ENCODE measurements around the gene ZNF77.

Gene ZNF77

DNA sequence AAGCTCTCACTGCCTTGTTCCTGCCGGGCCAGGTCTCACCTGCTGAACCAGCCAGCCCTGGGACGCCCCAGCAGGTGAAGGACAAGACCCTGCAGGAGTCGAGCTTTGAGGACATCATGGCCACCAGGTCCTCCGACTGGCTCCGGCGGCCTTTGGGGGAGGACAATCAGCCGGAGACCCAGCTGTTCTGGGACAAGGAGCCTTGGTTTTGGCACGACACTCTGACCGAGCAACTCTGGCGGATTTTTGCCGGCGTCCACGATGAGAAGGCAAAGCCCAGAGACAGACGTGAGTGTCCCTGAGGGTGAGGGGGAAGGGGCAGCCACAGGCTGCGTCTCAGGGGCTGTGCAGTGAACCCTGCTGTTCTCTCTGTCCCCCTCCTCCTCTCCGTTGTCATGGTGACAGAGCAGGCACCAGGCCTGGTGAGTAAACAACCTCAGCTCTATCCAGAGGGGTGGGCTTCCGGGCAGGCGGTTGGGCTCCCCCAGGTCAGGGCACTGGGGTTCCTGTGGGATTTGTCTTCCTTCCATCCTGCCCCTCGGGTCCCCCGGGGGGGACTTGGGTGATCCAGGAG lies 42.3 kb upstream of the ZNF77 start:
- Histone ChIP-seq H3K79me2 (ENCODE audit: control insufficient read depth, low read length) (no peaks in the 10 kb centered on the region), H3K36me3 (ENCODE audit: control insufficient read depth, low read length) (no peaks in the 10 kb centered on the region), H3K4me2 (ENCODE audit: low read length) (no peak overlapping the region), H3K9me3 (ENCODE audit: control insufficient read depth, insufficient read depth, low read length) (no peaks in the 10 kb centered on the region), H3K27me3 (ENCODE audit: control insufficient read depth, low read length) (peaks cover 21% of the 10 kb centered on the region), H3K9me2 (replicated peaks; ENCODE audit: control insufficient read depth, low read length) (no peaks in the 10 kb centered on the region), H3K27ac (ENCODE audit: low read depth, low read length) (no peak overlapping the region), H4K20me1 (ENCODE audit: control insufficient read depth, insufficient read depth, low read depth, low read length) (no peaks in the 10 kb centered on the region), H3K4me3 (ENCODE audit: low read length) (no peak overlapping the region), H3K4me1 (ENCODE audit: control insufficient read depth, low read length) (peaks cover 22% of the 10 kb centered on the region), H3F3A (ENCODE audit: control insufficient read depth, insufficient read depth) (no peaks in the 10 kb centered on the region)
- no peak for TF ChIP-seq EZH2phosphoT487 (IDR thresholded peaks at IDR 0.05; ENCODE audit: borderline replicate concordance, low read length)
- TF ChIP-seq, protein P1, sequence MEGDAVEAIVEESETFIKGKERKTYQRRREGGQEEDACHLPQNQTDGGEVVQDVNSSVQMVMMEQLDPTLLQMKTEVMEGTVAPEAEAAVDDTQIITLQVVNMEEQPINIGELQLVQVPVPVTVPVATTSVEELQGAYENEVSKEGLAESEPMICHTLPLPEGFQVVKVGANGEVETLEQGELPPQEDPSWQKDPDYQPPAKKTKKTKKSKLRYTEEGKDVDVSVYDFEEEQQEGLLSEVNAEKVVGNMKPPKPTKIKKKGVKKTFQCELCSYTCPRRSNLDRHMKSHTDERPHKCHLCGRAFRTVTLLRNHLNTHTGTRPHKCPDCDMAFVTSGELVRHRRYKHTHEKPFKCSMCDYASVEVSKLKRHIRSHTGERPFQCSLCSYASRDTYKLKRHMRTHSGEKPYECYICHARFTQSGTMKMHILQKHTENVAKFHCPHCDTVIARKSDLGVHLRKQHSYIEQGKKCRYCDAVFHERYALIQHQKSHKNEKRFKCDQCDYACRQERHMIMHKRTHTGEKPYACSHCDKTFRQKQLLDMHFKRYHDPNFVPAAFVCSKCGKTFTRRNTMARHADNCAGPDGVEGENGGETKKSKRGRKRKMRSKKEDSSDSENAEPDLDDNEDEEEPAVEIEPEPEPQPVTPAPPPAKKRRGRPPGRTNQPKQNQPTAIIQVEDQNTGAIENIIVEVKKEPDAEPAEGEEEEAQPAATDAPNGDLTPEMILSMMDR (IDR thresholded peaks at IDR 0.05; ENCODE audit: low read depth, low read length, poor library complexity, severe bottlenecking) = no peak

DNA sequence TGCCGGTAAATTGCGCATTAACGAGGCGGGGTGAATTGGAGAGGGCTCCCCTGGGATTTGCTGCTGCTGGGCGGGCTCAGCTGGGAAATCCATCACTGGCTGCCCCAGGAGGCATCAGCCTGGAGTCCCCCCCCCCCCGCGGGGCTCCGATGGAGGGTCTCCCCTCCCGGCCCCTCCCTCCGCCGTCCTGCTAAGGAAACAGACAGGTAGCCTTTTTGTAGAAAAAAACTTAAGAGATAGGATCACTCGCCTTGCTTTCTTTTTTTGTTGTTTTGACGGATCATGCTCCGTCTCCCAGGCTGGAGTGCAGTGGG lies 39.4 kb upstream of the ZNF77 start:
- H3K9me2 ChIP-seq (replicated peaks; ENCODE audit: control insufficient read depth, low read length) = no peaks in the 10 kb centered on the region
- peak overlapping the region; percentile 39 for H3K4me3 ChIP-seq (ENCODE audit: low read length)
- H3K27ac ChIP-seq (ENCODE audit: low read depth, low read length) = no peak overlapping the region
- peak overlapping the region; percentile 57 for H3K4me2 ChIP-seq (ENCODE audit: low read length)
- TF ChIP-seq, protein P1 (IDR thresholded peaks at IDR 0.05; ENCODE audit: low read depth, low read length, poor library complexity, severe bottlenecking) = no peak
- no peak for TF ChIP-seq EZH2phosphoT487 (IDR thresholded peaks at IDR 0.05; ENCODE audit: borderline replicate concordance, low read length)
- no peaks in the 10 kb centered on the region for H3K9me3 ChIP-seq (ENCODE audit: control insufficient read depth, insufficient read depth, low read length)
- no peaks in the 10 kb centered on the region for H3K79me2 ChIP-seq (ENCODE audit: control insufficient read depth, low read length)
- H3K27me3 ChIP-seq (ENCODE audit: control insufficient read depth, low read length) = peaks cover 21% of the 10 kb centered on the region
- no peaks in the 10 kb centered on the region for H3F3A ChIP-seq (ENCODE audit: control insufficient read depth, insufficient read depth)
- H3K4me1 ChIP-seq (ENCODE audit: control insufficient read depth, low read length) = peaks cover 22% of the 10 kb centered on the region
- H4K20me1 ChIP-seq (ENCODE audit: control insufficient read depth, insufficient read depth, low read depth, low read length) = no peaks in the 10 kb centered on the region
- no peaks in the 10 kb centered on the region for H3K36me3 ChIP-seq (ENCODE audit: control insufficient read depth, low read length)

DNA sequence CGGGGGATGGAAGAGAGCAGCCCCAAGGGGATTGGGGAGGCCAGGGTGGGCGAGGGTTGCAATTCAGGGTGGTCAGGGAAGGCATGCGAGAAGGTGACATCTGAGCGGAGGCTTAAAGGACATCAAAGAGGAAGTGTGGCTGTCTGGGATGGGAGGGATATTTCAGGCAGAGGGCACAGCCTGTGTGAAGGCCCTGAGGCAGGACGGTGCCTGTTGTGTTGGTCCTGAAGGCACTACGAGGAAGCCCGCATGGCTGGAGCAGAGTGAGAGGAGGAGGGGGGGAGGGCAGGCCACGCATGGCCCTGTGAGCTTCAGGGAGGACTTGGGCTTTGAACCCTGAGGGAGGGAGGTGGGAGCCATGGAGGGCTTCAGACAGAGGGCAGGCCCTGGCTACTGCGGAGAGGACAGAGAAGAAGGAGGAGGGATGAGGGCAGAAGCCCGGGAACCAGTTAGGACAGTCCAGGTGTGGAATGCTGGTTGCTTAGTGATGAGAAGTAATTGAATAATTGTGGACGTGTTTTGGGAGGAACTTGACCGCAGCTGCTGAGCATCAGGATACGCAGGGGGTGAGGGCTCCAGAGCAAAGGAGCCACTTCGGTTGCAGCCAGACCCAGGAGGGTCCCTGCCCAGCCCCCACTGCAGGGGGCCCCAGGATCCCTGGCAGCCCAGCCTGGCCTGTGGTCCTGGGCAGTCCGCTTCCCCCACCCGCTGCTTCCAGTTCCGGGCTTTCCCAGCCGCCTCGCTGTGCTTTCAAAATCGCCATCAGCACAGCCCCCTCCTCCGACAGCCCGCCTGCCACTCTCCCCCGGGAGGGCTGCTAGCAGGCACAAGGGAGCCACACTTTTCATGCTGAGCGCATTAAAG lies 38.8 kb upstream of the ZNF77 start:
- Histone ChIP-seq H3K4me3 (ENCODE audit: low read length) (peak overlapping the region; percentile 39), H3K4me2 (ENCODE audit: low read length) (peak overlapping the region; percentile 57), H3K9me3 (ENCODE audit: control insufficient read depth, insufficient read depth, low read length) (no peaks in the 10 kb centered on the region), H3K79me2 (ENCODE audit: control insufficient read depth, low read length) (no peaks in the 10 kb centered on the region), H3K4me1 (ENCODE audit: control insufficient read depth, low read length) (peaks cover 22% of the 10 kb centered on the region), H3F3A (ENCODE audit: control insufficient read depth, insufficient read depth) (no peaks in the 10 kb centered on the region), H3K9me2 (replicated peaks; ENCODE audit: control insufficient read depth, low read length) (no peaks in the 10 kb centered on the region), H3K36me3 (ENCODE audit: control insufficient read depth, low read length) (no peaks in the 10 kb centered on the region), H4K20me1 (ENCODE audit: control insufficient read depth, insufficient read depth, low read depth, low read length) (no peaks in the 10 kb centered on the region), H3K27me3 (ENCODE audit: control insufficient read depth, low read length) (peaks cover 21% of the 10 kb centered on the region), H3K27ac (ENCODE audit: low read depth, low read length) (no peak overlapping the region)
- TF ChIP-seq EZH2phosphoT487 (IDR thresholded peaks at IDR 0.05; ENCODE audit: borderline replicate concordance, low read length) = 0 out of 2 replicates have a peak, but pooled peaks have one; percentile 75
- TF ChIP-seq, protein P1 (IDR thresholded peaks at IDR 0.05; ENCODE audit: low read depth, low read length, poor library complexity, severe bottlenecking) = no peak
